ENCODE measurements around the gene MYORG.

DNA sequence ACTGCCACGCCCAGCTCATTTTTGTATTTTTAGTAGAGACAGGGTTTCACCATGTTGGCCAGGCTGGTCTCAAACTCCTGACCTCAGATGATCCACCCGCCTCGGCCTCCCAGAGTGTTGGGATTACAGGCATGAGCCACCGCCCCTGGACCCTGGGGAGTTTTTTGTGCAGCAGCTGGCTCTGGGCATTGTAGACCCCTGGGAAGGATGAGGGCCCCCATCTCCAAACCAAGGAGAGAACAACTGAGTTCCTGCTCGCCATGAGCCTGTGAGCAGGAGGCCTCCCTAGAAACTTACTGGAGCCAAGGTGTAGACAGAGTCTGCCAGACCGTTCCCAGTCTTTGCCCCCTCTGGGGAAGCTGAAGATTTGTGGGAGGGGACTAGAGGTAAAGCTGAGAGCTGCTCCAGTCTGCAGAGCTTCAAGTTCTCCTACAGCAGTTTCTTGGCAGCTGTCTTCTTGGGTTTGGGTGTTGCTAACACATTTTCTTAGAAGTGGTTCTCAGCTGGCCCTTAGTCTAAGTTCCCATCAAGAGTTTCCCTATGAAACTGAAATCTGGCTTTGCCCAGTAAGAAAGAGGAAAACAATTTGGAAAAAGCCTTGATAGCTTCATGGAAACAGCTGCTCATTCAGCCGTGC, 34.9 kb downstream of the MYORG start:
- no peak for TF ChIP-seq ZNF565 (CRISPR knock-in tag; conservative IDR thresholded peaks at IDR 0.05; ENCODE audit: low read depth)
- TF ChIP-seq, protein P1, sequence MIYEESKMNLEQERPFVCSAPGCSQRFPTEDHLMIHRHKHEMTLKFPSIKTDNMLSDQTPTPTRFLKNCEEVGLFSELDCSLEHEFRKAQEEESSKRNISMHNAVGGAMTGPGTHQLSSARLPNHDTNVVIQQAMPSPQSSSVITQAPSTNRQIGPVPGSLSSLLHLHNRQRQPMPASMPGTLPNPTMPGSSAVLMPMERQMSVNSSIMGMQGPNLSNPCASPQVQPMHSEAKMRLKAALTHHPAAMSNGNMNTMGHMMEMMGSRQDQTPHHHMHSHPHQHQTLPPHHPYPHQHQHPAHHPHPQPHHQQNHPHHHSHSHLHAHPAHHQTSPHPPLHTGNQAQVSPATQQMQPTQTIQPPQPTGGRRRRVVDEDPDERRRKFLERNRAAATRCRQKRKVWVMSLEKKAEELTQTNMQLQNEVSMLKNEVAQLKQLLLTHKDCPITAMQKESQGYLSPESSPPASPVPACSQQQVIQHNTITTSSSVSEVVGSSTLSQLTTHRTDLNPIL (CRISPR knock-in tag; IDR thresholded peaks at IDR 0.05; ENCODE audit: low read depth): no peak
- TF ChIP-seq RARB (CRISPR knock-in tag; IDR thresholded peaks at IDR 0.05): no peak
- no peak for TF ChIP-seq SNAI2 (CRISPR knock-in tag; IDR thresholded peaks at IDR 0.05)
- TF ChIP-seq ZFP3 (CRISPR knock-in tag; IDR thresholded peaks at IDR 0.05): no peak
- no peak for TF ChIP-seq ZNF70 (CRISPR knock-in tag; IDR thresholded peaks at IDR 0.05)
- TF ChIP-seq PPARA (CRISPR knock-in tag; IDR thresholded peaks at IDR 0.05; ENCODE audit: borderline replicate concordance): no peak
- TF ChIP-seq, protein P2, sequence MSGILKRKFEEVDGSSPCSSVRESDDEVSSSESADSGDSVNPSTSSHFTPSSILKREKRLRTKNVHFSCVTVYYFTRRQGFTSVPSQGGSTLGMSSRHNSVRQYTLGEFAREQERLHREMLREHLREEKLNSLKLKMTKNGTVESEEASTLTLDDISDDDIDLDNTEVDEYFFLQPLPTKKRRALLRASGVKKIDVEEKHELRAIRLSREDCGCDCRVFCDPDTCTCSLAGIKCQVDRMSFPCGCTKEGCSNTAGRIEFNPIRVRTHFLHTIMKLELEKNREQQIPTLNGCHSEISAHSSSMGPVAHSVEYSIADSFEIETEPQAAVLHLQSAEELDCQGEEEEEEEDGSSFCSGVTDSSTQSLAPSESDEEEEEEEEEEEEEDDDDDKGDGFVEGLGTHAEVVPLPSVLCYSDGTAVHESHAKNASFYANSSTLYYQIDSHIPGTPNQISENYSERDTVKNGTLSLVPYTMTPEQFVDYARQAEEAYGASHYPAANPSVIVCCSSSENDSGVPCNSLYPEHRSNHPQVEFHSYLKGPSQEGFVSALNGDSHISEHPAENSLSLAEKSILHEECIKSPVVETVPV (CRISPR knock-in tag; IDR thresholded peaks at IDR 0.05): no peak
- TF ChIP-seq, protein P3, sequence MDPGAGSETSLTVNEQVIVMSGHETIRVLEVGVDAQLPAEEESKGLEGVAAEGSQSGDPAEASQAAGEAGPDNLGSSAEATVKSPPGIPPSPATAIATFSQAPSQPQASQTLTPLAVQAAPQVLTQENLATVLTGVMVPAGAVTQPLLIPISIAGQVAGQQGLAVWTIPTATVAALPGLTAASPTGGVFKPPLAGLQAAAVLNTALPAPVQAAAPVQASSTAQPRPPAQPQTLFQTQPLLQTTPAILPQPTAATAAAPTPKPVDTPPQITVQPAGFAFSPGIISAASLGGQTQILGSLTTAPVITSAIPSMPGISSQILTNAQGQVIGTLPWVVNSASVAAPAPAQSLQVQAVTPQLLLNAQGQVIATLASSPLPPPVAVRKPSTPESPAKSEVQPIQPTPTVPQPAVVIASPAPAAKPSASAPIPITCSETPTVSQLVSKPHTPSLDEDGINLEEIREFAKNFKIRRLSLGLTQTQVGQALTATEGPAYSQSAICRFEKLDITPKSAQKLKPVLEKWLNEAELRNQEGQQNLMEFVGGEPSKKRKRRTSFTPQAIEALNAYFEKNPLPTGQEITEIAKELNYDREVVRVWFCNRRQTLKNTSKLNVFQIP (CRISPR knock-in tag; IDR thresholded peaks at IDR 0.05; ENCODE audit: borderline replicate concordance, low read depth): no peak
- TF ChIP-seq TOX (CRISPR knock-in tag; IDR thresholded peaks at IDR 0.05; ENCODE audit: borderline replicate concordance): no peak
